Sciatic nerve (tissue), 2 donors: ENCODE measurements around the gene EIF3K. TPM values are rescaled to one million over a fixed set of nuclear protein-coding genes. Genes with fewer than 3 reads are reported as not detected.
"Not testable (repeated sequence)": the region's sequence is repeated elsewhere in the genome, so short reads cannot be mapped to it uniquely, and the experiment has no call there.

Experiments used
- ATAC-seq: fragments of 200-7000 bp; cut with Tn5 transposase; one replicate; pipeline ENCODE4 v1.9.1; 2020; ENCODE audit warnings: mild to moderate bottlenecking, moderate library complexity
- DNase-seq: peaks from one replicate; pipeline ENCODE4 v3.0.0-alpha.2; 2020; ENCODE audit warnings: low spot score
- intact Hi-C: fragments of 100-400 bp; cut with DNase I; formaldehyde crosslinking; loops from one replicate; pipeline ENCODE4 v1.14.2; 2022
- total RNA-seq: library from RNA; stranded (reverse); fragmentation: NEBNext Ultra II Directional; extraction: Animal tissue kit (Norgen Biotek cat#: 25700); gene quantifications from one replicate; pipeline ENCODE4 v1.2.1, GENCODE V29; 2021
- donor health status: DM: no; HTN: no; CAD: no.
- donor health status: DM: no; HTN: no; CAD: no.

Gene EIF3K, protein sequence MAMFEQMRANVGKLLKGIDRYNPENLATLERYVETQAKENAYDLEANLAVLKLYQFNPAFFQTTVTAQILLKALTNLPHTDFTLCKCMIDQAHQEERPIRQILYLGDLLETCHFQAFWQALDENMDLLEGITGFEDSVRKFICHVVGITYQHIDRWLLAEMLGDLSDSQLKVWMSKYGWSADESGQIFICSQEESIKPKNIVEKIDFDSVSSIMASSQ
- 168 TPM for total RNA-seq

DNA sequence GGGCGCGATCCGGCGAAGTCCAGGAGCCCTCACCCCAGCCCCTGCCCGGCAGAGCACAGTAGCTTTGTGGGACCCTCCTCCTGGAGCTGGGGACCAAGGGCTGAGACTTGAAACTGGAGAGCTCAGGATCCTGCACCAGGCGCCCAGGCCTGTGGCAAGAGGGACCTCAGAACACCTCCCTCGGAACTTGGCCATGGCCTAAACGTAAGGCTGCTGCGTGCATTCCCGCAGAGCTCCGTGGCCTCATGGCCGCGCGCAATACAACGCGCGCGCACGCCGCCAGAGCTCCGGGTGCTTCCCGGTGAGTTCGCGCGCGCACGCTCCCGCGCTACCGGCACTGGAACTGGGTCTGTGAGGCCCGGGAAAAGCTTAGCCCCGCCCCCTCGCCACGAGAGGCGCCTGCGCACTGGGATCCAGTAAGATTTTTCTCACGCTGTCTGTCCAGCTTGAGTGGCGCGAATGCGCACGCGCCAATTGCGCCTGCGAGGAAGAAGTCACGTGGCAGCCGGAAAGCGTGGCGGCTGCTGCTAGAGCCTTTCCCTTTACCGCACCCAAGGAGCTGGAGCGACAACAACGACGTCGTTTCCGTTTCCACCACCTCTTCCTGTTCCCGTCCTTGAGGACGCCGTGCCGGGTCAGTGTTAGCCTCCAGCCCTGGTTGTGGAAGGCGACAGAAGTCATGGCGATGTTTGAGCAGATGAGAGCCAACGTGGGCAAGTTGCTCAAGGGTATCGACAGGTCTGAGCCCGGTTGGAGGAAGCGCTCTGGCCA is at the start of gene EIF3K:
TSS of gene EIF3K (plus strand) at position 599 of the 771 bp plus-strand sequence. CDS start at position 680, 81 bp downstream.
- peak; percentile 96 for ATAC-seq
- peak; percentile 99 for DNase-seq
- intact Hi-C loops, result no loop called here

DNA sequence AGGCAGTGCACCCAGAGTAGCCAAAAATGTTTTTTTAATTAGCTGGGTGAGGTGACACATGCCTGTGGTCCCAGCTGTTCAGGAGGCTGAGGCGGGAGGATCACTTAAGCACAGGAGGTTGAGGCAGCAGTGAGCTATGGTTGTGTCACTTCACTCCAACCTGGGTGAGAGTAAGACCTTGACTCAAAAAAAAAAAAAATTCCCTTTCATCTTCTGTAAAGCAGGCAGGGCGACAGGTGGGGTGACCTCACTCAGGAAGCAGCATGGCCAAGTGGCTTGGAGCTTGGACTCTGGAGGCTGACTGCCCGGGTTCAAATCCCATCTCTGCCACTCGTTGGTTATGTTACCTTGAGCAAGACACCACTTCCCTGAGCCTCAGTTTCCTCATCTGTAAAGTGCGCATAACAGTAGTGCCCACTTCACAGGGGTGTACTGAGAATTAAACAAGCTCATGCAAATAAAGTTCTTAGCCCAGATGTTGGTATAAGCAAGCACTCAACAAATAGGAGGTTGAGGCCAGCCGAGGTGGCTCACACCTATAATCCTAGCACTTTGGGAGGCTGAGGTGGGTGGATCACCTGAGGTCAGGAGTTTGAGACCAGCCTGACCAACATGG is 49.5 kb upstream of the EIF3K start:
- ATAC-seq (no peak), DNase-seq (no peak)
- intact Hi-C loops, result no loop called here

DNA sequence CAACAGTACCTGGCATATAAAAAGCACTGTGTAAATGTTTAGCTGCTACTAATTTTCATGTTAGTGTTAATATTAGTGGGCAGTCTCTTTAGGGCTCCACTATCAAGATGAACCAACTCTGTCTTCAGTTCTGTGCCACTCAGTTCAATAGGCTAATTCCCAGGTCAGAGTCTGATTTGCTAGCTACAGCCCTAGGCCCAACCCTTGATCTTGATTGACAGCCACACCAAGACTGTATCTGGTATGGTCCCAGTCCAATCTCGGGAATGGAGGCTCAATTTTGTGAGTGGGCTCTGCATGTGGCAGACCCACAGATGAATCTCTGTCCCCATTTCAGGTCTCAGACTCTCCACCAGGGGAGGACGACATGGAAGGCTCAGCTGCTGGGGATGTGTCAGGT is 47.3 kb upstream of the EIF3K start:
- ATAC-seq (no peak), DNase-seq (no peak)
- intact Hi-C loops, result no loop called here

DNA sequence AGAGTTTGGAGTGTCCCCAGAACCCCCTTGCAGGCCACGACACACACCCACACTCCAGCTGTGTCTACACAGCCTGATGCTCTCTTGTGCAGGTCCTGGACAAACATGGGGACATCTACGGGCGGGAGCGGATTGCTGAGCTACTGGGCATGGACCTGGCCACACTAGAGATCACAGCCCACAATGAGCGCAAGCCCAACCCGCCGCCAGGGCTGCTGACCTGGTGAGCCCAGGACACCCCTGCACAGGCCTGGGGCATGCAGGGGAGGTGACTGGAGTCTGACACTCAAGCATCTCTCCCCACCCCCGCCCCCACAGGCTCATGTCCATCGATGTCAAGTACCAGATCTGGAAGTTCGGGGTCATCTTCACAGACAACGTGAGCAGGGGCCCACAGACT is 41.2 kb upstream of the EIF3K start:
- intact Hi-C loops, result no loop called here
- ATAC-seq (no peak), DNase-seq (no peak)

DNA sequence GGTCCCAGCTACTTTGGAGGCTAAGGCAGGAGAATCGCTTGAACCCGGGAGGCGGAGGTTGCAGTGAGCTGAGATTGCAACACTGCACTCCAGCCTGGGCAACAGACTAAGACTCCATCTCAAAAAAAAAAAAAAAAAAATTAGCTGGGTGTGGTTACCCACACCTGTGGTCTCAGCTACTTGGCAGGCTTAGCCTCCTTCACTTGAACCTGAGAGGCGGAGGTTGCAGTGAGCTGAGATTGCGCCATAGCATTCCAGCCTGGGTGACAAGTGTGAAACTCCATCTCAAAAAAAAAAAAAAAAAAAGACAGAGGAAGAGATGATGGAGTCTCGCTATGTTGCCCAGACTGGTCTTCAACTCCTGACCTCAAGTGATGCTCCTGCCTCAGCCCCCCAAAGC is 39.7 kb upstream of the EIF3K start:
- DNase-seq, ATAC-seq, intact Hi-C loops: not testable (repeated sequence)

DNA sequence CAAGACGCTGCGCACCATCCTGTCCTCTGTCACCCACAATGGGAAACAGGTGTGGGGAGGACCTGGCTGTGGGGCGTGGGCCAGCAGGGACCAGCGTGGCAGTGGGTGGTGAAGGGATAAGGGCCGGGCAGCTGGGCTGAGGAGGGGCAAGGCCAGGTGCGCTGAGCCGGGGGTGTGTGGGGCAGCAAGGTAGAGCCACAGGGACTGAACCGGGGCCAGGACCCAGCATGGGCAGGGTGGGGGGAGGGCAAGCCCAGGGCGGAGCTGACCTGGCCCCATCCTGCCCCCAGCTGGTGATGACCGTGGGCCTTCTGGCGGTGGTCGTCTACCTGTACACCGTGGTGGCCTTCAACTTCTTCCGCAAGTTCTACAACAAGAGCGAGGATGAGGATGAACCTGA is 38.9 kb upstream of the EIF3K start:
- ATAC-seq, result no peak
- intact Hi-C loops, result no loop called here
- DNase-seq, result no peak

DNA sequence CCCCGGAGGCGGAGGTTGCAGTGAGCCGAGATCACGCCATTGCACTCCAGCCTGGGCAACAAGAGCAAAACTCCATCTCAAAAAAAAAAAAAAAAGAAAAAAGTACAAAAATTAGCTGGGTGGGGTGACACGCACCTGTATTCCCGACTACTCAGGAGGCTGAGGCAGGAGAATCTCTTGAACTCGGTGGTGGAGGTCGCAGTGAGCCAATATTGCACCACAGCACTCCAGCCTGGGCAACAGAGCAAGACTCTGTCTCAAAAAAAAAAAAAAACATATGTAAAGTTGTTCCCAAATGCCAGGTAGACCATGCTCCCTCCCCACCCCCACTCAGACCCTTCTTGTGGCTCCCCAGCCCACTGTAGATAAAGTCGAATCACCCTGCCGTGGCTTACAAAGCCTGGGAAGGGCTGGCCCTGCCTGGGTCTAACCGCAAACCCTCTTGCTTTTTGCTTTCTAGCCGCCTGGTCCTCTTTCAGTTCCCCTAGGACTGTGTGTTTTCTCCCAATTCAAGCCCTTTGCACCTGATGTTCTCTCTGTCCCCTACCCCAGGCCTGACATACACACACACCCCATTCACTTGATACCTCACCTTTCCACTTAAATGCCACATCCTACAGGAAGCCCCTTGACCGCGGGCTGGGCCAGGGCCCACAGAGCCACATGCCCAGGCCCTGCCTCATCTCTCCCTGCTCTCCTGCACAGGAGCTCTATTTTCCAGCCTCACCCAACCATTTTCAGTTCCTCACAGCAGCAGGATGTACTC is 35.6 kb upstream of the EIF3K start:
- intact Hi-C loops, result no loop called here
- DNase-seq (no peak), ATAC-seq (no peak)

DNA sequence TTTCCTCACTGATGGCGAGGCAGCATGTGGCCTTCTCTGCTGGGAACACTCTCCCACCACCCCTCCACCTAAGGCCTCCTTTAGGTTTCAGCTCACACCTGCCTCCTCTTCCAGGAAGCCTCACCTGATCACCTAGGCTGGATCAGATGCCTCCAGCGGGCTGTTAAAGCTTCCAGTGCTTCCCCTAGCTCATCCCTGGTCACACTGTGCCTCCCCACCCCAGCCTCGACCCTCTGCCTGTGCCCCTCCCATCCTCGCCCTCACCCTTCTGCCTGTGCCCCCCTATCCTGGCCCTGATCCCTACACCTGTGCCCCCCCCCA is 35.0 kb upstream of the EIF3K start:
- intact Hi-C loops, result no loop called here
- ATAC-seq (no peak), DNase-seq (no peak)

- no peak for DNase-seq
- no peak for ATAC-seq
- intact Hi-C loops, result no loop called here
Measured at GRCh38 chr19:38587562-38587961, 31.4 kb upstream of the EIF3K start.

DNA sequence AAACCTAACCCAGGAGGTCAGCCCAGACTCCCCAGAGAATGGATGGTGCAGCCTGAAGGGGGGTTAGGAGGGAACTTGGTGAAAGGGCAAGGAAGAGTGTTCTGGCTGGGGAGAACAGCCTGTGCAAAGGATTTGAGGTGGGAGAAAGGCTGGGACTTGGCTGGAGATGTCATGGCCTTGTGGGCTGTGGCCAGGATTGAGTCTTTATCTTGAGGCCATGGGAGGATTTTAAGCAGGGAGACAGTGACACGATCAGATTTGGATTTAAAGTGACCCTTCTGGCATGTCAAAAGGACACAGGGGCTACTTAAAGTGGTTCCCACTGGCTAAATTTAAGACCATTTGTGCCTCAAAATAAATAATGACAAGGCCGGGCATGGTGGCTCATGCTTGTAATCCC is 30.9 kb upstream of the EIF3K start:
- DNase-seq, result no peak
- ATAC-seq, result no peak
- intact Hi-C loops, result no loop called here

DNA sequence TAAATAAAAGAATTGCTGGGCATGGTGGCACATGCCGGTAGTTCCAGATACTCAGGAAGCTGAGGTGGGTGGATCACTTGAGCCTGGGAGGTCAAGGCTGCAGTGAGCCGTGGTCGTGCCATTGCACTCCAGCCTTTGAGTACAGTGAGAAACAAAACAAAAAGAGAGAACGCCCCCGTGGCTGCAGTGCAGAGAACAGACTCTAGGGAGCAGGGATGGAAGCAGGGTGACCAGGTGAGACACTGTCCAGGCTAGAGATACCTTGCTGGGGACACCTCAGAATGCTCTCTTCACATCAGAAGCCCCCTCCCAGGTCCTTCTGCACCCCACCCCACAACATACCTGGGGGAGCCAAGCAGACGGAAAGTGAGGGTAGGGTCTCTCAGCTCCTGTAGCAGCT is 26.0 kb upstream of the EIF3K start:
- intact Hi-C loops, result no loop called here
- no peak for ATAC-seq
- DNase-seq, result no peak

DNA sequence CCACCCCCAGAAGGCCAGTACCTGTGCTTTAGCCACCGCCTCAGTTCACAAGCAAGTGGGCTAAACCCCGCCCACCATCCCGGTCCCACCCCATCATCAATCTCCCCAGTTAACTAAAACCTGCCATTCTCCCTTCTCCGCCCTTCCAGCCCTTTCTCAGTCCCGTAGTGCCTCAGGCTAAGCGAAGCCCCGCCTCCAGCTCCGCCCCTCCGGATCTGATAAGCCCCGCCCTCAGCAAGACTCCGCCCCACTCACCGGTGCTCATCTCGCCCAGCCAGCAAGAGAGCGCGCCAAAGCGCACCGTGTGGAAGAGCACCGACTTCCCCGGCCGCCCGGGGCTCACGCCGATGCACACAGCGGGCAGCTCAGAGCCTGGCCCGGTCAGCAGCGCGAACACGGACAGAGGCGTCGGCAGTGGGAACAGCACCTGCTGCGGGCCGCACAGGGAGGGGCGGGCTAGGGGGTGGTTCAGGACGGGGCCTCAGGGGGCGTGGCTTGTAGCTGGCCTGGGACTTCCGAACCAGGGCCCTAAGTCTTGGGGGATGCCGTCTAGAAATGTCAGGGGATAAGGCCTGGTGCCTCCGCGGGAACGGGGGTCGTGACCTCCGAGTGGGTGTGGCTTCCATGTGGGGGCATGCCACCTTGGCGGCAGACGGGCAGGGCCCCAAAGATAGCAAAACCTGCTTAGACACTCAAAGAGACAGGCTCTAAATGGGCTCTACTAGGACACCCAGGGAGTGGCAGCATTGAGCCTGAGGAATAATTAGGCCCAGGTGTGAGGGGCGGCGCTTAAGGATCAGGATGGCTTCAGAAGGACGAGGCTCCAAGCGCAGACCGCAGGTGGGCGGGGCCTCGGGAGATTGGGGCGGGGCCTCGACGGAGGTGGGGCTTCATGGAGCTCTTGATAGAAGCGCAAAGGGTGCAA is 22.7 kb upstream of the EIF3K start:
- DNase-seq, result no peak
- no peak for ATAC-seq
- intact Hi-C loops, result no loop called here

- ATAC-seq, result no peak
- intact Hi-C loops, result no loop called here
Measured at GRCh38 chr19:38597075-38597474, 21.9 kb upstream of the EIF3K start.

DNA sequence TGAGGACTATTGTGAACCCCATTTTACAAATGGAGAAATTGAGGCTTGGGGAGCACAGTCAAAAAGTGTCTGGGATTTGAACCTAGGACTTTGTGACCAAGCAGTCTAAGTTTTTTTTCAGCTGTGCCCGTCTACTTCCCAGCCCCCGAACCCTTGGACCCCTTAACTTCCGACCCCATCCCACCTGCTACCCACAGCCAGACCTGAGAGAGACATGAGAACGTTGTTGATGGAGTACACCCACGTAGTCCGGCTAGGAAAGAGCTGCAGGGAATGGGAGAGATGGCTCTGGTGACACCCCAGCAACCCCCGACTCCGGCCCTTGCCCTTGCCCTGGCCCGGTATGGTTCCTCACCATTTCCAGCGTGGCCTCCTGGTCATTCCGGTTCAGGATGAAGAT is 19.3 kb upstream of the EIF3K start:
- no peak for ATAC-seq
- DNase-seq, result no peak
- intact Hi-C loops, result no loop called here

More at GRCh38 chr19:38597075-38597474, 21.9 kb upstream of the EIF3K start:
- DNase-seq, result no peak

GRCh38 chr19:38602856-38603255 is 16.1 kb upstream of the EIF3K start:
- DNase-seq, ATAC-seq, intact Hi-C loops: not testable (repeated sequence)

- intact Hi-C loops, result no loop called here
- no peak for ATAC-seq
Measured at GRCh38 chr19:38606131-38606530, 12.9 kb upstream of the EIF3K start.

GRCh38 chr19:38614289-38614688 is 4.7 kb upstream of the EIF3K start:
- ATAC-seq (no peak), DNase-seq (no peak)
- intact Hi-C loops, result no loop called here

More at GRCh38 chr19:38606131-38606530, 12.9 kb upstream of the EIF3K start:
- DNase-seq, result no peak

GRCh38 chr19:38615007-38615581 is 3.9 kb upstream of the EIF3K start:
- no peak for ATAC-seq
- intact Hi-C loops, result no loop called here
- no peak for DNase-seq
